Stimulated activated CD4-positive, alpha-beta T cell treated with anti-CD3 and anti-CD28 coated beads, Interleukin-12 subunit alpha, Interleukin-12 subunit beta, amount 100 ng/mL, for 24 hours (primary cell): Measurements from ENCODE around the gene SLC7A9.
"Not testable (repeated sequence)": the region's sequence is repeated elsewhere in the genome, so short reads cannot be mapped to it uniquely, and the experiment has no call there.

Source experiments
- DNase-seq, 2 experiments: peaks; one replicate each; pipeline ENCODE4 v3.0.0-alpha.2; 2020; ENCODE audit warnings: low read depth in 2 of 2

The SLC7A9 gene

DNA sequence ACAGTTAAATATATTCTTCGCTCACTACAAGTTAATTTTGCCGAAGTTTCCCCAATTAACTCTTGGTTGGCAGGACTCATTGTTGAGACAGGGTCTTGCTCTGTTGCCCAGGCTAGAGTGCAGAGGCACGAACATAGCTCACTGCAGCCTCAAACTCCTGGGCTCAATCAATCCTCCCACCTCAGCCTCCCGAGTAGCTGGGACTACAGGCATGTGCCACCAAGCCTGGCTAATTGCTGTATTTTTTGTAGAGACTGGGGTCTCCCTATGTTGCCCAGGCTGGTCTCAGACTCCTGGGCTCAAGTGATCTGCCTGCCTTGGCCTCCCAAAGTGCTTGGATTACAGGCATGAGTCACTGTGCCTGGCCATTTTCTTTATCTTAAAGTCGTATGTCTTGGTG lies 15.7 kb upstream of the SLC7A9 start:
- DNase-seq: not testable (repeated sequence)

DNA sequence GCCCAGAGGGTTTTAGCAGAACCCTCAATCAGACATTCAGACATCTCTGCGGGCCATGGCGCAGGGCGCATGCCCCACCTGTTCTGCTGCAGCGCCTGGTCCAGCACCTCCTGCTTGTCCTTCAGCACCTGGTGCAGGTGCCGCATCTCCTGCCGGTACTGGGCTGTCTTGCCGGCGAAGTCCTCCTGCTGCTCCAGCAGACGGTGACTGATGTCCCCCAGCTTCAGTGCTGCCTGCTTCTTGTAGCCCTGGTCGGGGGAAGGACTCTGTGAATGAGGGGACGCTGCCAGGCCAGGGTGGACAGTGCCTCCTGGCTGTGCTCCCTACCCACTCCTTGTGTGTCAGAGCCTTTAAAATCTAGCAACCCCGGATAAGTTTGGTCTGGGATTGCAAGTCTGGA lies 12.2 kb upstream of the SLC7A9 start:
- DNase-seq: no peak

DNA sequence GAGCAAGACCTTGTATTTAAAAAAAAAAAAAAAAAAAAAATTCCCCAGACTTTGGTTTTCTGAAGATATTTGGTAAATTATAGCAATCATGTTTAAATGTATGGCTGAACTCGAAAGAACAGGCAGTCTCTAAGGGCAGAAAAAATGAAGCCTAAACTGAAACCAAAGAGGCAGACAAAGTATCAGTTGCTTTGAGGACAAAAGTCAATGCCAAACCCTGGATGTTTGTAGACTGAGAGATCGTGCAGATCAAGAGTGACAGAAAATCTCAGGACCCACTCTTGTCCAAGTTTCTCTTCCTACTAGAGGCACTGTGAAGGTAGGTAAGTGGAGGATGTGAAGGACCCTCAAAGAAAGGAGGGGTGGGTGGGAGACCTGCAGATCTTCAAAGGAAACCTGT lies 11.1 kb upstream of the SLC7A9 start:
- no peak for DNase-seq

DNA sequence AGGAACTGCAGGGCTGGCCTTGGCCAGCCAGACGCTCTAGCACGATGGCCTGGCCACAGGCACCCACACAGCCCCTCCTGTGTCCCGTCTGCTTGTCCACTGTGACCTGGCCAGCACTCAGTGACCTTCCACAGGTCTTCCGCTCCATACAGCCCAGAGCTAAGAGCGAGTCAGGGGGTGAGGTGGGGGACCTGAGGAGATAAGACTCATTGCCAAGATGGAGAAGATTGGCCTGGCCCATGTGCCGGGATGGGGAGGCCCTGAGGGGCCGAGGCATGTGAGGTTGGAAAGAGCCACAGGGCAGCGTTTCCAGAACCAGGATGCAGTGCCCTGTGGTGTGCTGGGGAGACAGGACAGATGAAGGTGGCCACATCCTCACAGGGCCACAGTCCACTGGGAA lies 10.2 kb upstream of the SLC7A9 start:
- DNase-seq: no peak

DNA sequence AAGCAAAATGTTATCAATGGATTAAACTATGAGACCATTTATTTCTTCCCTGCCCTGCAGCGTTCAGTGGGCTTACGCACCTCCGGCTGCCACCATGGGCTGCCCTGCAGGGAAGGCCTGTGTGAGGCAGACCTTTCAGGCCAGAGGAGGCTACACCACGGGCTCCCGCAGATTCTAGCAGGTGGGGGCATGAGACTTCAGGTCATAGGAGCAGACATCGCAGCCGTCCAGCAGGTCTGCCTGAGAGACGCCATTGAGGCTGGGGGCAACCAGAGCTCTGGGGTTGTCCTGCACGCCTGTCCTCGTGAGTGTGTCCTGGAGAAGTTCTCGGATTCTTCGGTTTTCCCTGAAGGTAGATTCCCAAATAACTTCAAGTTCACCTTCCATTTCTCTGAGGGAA lies 9.4 kb upstream of the SLC7A9 start:
- DNase-seq: no peak

DNA sequence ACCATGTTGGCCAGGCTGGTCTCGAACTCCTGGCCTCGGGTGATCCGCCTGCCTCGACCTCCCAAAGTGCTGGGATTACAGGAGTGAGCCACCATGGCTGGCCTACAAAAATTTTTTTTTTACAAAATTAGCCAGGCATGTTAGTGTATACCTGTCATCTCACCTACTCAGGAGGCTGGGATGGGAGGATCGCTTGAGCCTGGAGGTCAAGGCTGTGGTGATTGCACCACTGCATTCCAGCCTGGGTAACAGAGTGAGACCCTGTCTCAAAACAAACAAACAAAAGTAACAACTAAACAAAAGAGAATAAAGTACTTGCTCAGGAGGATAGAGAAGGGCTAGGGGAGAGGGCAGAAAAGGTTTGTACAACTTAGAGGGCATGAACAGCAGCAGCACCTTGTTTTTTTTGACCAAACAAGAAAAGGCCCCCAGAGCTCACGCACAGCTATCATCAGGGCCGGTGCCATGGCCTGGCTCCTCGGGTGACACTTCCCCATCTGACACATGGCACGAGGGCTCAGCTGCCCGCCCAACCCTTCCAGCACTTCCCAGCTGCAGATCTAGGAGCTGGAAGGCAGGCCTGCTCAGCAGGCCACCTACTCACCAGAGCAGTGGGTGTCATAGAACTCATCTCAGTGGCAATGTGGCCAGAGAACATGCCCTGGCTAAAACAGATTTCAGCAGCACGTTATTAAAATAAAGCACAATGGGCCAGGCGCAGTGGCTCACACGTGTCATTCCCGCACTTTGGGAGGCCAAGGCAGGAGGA lies 8.6 kb upstream of the SLC7A9 start:
- DNase-seq: no peak

DNA sequence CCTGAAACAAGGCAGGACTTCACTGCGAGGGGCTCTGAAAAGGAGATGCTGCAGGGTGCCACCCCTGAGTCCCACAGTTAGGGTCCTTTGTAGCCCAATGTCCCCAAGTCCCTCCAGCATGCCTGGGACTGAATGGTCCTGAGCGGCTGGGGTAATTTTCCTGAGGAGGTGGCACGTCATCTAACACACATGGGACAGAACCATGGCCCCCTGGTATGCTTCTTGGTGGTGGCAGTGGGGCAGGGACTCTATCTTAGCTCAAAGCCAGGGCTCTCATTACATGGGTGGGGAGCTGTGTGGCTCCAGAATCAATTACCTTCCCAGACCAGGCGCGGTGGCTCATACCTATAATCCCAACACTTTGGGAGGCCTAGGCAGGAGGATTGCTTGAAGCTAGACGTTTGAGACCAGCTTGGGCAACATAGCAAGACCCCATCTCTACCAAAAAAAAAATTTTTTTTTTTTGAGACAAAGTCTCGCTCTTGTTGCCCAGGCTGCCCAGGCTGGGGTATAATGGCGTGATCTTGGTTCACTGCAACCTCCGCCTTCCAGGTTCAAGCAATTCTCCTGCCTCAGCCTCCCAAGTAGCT lies 7.9 kb upstream of the SLC7A9 start:
- DNase-seq: no peak

DNA sequence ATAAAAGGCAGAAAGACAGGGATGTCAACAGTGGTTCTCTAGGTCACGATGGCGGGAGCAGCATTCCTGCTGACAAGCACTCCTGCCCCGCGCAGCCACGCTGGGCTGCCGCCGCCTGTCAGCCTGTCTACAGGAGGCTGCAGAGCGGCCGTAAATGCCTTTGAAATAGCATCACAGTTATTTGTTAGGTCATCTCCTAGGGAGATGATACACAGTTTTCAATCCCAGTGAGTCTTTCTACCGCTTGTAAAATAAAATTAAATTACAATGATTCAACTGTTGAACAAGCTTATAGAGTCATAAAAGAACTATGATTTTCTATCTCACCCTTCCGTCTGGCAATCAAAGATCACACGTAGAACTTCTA lies 7.3 kb upstream of the SLC7A9 start:
- no peak for DNase-seq

DNA sequence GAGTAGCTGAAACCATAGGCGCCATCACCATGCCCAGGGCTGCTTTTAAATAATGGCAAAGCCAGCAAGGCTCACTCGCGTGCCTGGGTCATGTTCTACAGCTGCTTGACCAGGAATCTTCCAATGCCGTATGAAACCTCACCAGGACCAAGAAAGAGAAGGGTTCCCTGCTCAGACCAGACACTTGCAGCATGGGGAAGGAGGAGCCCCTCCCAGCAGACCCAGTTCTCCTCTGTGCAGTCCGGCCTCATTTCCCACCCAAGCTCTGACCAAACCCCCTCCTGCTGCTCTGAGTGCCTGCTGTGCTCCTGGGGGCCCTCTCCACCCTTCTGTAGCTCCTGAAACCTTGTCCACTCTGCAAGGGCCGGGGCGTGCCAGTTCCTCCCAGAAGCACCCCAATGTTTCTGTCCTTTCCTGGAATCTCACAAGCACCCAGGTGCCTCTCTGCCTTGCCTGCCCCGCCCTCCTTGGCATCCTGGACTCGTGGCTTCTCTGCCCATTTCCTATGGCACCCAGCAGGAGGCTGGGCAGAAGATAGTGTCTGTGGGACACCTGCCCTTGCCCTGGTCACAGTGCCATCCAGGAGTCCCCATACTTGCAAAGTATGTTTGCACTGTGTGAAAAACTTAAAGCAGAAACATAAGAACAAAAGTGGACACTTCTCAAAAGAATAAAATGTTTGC lies 6.8 kb upstream of the SLC7A9 start:
- DNase-seq: no peak

DNA sequence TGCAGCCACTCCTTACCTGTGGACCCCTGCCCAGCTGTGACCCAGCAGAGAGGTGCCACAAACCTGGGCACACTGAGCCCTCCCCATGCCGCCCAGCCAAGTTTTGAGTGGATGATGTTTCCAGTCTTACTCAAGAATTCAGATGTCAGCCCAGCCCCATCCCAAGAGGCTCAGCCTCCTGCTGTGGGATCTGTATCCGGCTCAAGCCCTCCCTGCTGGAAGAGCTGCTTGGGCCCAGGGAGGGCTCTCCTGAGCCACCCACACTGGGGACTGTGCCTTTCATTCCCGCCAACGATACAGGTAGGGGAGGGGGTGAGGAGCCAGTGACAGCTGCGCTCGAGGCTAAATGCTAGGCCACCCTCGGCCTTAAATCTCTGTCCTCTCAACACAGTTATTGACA lies 5.9 kb upstream of the SLC7A9 start:
- no peak for DNase-seq

DNA sequence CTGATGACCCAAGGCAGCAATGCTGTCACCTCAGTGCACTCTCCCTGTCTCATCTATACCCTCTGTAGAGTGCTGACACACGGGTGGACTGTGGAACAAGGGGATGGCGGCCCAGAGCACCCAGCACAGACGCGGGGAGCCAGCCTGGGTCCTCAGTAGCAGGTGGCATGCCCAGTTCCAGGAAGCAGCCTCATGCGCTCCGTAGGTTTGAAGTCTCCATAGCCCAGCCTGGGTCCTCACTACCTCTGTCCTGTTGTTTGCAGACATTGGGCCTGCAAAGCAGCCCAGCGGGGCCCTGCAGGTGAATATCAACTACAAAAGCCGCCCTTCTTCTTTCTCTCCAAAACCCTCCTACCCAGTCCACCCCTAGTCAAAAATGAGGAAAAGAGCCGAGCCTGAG lies 5.0 kb upstream of the SLC7A9 start:
- DNase-seq: no peak

DNA sequence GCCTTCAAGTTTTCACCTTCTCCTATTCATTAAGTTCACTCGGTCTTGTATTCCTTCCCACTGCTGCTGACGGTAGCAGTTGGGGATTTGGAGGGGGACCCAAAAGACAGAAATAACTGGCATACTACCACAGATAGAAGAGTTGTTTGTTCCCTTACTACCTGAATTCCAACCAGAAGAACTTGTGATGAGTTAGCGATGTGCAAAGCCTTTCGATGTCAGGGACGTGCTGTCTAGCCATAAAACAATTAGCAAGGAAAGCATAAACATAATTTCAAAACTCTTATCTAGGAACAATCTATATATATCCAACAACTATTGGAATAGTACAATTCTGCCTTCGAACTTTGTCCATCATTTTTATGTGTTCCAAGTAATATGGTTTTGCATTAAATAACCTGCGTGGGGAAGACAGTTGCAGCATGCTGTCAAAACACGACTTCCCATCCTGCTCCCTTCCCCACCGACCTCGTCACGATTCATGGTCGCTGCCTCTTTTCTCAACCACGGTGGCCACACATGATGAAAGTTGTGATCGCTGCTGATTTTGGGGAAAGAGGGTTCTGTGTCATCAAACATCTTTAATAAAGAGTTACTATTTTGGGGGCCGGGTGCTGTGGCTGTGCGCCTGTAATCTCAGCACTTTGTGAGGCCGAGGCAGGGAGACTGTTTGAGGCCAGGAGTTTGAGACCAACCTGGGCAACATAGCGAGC lies 3.8 kb upstream of the SLC7A9 start:
- DNase-seq: no peak

DNA sequence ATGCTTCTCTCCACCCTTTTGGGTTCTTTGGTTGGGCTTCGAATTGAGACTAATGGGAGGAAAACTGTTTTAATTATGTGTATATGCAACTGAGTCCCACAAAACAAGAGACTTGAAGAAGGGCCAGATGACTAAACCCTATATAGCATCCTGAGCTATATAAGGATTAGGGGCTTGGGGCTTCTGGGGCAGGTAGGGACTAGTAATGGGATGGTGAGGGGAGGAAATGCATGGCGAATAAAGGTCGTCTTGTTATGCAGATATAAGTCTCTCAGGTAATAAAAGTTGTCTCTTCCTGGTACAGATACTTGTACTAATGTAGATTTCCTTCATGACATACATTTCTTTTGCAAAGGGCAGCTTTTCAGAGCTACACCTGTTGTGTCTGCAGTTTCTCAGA lies 2.8 kb upstream of the SLC7A9 start:
- DNase-seq: no peak

DNA sequence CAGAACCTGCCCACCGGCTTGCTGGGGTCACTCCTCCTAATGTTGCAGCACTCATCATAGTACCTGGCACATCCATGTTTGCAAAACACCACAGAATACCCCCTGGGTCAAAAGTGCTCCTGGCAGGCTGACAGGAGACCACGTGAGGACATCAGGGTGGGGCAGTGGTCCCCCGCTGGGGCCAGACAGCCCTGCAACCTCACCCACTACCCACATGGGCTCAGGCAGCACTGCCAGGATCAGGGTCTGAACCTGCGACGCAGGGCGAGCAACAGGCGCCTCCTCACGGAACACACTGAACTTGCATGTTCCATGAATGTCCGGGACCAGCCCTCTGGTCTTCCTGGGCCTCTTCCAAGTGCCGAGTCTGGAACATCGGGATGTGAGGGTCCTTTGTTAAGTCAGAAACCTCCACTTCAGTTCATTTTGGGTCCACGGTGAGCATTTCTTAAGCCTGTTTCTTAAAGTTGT lies 1.4 kb upstream of the SLC7A9 start:
- DNase-seq: no peak

DNA sequence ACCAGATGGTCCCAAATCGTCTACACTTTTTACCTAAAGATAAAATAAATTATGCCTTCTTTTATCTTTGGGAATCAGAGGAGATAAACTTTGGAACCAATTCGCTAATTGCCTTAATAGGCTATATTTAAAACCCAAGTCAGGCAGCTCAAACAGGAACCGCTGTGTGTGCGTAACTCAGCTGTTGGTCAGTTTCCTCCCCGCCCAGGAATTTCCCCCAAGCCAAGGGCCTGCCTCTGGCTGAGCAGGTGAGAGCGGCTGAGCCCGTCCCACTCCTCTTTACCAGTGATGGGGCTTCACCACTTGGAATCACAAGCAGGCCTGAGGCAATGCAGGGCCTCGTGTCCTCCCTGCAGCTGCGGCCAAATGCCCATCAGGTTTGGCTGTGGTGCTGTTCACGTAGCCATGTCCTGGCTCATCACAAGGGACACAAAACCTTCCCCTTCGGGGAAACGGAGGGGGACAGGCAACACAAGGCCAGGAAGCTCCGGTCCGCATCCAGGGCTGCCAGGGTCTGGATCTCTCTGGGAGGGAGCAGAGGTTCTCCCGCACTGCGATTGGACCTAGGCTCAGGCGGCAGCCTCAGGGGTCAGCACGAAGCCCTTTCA lies 503 bp upstream of the SLC7A9 start:
- DNase-seq: no peak

DNA sequence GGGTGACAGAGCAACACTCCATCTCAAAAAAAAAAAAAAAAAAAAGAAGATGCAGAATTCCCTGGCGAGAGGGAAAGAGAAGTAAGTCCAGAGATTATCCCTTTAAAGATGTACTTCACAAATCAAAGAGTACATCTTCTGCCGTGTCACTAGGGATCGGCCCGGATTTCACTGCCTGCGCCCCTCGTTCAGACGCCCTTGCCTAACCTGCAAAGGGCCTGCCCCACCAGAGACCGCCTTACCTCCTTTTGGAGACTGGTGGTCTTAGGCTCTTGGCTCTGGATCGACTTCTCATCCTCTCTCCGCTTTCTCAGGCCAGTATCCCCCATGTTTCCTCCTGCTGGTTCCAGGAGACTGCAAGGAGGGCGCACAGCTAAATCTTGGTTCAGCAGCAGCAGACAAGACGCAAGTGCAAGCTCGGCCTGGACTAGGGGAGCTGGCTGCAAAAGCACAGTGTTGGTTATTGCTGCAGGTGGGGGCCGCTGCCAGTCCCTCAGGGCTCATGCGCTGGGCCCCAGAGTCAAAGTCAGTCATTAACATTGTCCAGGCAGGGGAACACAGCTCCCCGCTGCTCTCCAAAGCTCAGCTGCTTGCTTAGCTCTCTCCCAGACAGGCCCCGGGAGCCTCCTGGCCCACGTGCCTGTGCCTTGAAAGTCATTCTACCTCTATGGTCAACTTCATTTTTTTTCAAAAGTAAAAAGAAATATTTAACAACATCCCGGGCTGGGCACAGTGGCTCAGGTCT lies 1.2 kb downstream of the SLC7A9 start:
- no peak for DNase-seq

DNA sequence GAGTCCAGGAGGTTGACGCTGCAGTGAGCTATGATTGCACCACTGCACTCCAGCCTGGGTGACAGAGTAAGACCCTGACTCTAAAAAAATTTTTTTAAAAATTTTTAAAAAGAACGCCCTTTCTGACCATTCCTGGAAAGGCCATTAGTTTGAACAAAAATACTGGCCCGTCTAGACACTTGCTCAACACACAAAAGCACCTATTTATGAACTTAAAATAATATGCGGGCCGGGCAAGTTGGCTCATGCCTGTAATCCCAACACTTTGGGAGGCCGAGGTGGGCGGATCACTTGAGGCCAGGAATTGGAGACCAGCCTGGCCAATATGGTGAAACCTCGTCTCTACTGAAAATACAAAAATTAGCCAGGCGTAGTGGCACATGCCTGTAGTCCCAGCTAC lies 2.1 kb downstream of the SLC7A9 start:
- DNase-seq: not testable (repeated sequence)

DNA sequence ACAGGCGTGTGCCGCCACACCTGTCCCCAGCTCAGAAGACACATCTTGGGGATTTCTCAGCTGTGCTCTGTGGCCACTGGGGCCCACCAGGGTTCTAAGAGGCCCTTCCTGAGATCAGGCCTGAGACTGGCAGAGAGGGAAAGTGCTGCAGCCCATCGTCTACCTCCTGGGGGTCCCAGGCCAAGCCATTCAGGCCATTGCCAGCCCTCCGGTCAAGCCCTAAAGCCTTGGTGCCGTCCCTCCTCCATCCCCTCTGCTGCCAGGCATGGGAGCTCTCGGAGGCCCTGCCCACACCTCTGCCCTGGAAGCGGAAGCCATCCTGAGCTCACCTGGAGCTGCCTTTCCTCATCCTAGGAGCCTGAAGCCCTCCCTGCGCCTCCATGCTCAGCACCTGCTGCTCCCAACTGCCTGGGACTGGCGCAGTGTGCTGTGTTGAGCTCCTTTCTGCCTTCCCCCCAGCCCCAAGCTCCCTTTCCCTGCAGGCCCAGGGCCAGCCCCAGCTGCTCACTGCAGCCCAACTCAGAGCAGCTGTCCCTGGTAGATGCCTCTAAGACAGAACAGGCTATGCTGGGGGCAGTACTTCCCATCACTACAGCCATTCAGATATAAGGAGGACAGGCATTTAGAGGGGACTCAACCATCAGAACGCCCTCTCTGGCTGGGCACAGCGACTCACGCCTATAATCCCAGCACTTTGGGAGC lies 2.9 kb downstream of the SLC7A9 start:
- DNase-seq: no peak

DNA sequence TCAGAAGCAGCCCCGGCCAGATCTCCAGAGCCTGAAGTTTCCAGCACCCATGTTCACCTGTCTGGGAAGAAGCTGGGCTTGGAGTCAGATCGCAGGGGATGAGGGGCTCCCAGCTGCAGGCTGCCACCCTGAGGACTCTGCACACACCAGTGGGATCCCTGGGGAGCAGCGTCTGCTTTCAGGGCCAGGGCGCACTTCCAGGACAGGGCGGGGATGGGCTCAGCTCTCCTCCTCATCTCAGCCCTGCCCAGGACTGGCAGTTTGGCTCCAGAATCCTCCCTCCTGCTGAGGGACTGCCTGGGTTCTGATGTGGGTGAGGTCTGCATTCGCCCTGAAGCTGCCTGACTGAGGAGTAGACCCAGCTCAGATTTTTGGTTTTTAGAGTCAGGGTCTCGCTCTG lies 3.5 kb downstream of the SLC7A9 start:
- no peak for DNase-seq

DNA sequence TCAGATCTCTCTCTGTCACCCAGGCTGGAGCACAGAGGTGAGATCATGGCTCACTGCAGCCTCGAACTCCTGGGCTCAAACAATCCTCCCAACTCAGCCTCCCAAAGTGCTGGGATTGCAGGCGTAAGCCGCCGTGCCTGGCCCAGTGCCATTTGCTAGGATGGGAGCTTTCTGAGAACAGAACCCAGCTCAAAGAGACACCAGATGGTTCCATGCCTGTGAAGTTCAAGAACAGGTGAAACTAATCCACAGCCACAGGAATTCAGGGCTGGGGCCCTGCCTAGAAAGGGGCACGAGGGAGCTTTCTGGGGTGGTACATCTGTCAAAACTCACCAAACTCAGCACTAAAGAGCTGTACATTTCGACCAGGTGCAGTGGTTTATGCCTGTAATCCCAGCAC lies 4.2 kb downstream of the SLC7A9 start:
- DNase-seq: no peak
